H9 (cell line): ENCODE results near the gene HHLA2. TPM values are rescaled to one million over a fixed set of nuclear protein-coding genes. Genes with fewer than 3 reads are reported as not detected.

Experiments
- DNase-seq: peaks from one replicate; pipeline ENCODE4 v3.0.0-alpha.2; 2017
- H2AFZ ChIP-seq: one replicate; pipeline ENCODE4 v1.6.1; 2013; ENCODE audit warnings: mild to moderate bottlenecking, low read length, control low read depth, moderate library complexity
- H2AK5ac ChIP-seq: 2 replicates; pipeline ENCODE4 v1.6.1; 2013; ENCODE audit warnings: low read length, control low read depth, mixed read lengths; ENCODE audit not compliant: insufficient read length
- H2BK120ac ChIP-seq: one replicate; pipeline ENCODE4 v1.6.1; 2013; ENCODE audit warnings: low read depth, mild to moderate bottlenecking, low read length, control low read depth, inconsistent platforms; ENCODE audit not compliant: poor library complexity, severe bottlenecking
- H2BK12ac ChIP-seq: 2 replicates; pipeline ENCODE4 v1.6.1; 2013; ENCODE audit warnings: low read length, control low read depth, mixed read lengths, low read depth; ENCODE audit not compliant: insufficient read length
- H2BK15ac ChIP-seq: 2 replicates; pipeline ENCODE4 v1.6.1; 2013; ENCODE audit warnings: low read depth, low read length, control low read depth
- H2BK20ac ChIP-seq: one replicate; pipeline ENCODE4 v1.6.1; 2013; ENCODE audit warnings: low read depth, mild to moderate bottlenecking, low read length, control low read depth, inconsistent platforms; ENCODE audit not compliant: poor library complexity, severe bottlenecking
- H2BK5ac ChIP-seq: 2 replicates; pipeline ENCODE4 v1.6.1; 2013; ENCODE audit warnings: low read length, control low read depth, mixed read lengths; ENCODE audit not compliant: insufficient read length
- H3K14ac ChIP-seq: 2 replicates; pipeline ENCODE4 v1.6.1; 2013; ENCODE audit warnings: low read length, control low read depth; ENCODE audit not compliant: insufficient read depth
- H3K18ac ChIP-seq: 2 replicates; pipeline ENCODE4 v1.6.1; 2013; ENCODE audit warnings: low read depth, mild to moderate bottlenecking, mixed read lengths, low read length, control low read depth; ENCODE audit not compliant: insufficient read length
- H3K23ac ChIP-seq: 2 replicates; pipeline ENCODE4 v1.6.1; 2013; ENCODE audit warnings: low read length, control low read depth, mixed read lengths, low read depth; ENCODE audit not compliant: insufficient read length
- H3K23me2 ChIP-seq: 2 replicates; pipeline ENCODE4 v1.6.1; 2013; ENCODE audit warnings: low read depth, mild to moderate bottlenecking, mixed read lengths, low read length, control low read depth; ENCODE audit not compliant: insufficient read length, poor library complexity, severe bottlenecking
- H3K27ac ChIP-seq: 2 replicates; pipeline ENCODE4 v1.5.1; 2013; ENCODE audit warnings: low read length, control low read depth, mixed read lengths, low read depth; ENCODE audit not compliant: insufficient read length
- H3K27me3 ChIP-seq: 2 replicates; pipeline ENCODE4 v1.6.1; 2013; ENCODE audit warnings: low read length, control low read depth, inconsistent platforms; ENCODE audit not compliant: insufficient read depth
- H3K4ac ChIP-seq: 2 replicates; pipeline ENCODE4 v1.6.1; 2013; ENCODE audit warnings: low read depth, mild to moderate bottlenecking, control low read depth, inconsistent platforms, low read length, moderate library complexity
- H3K4me1 ChIP-seq: 2 replicates; pipeline ENCODE4 v1.6.1; 2013; ENCODE audit warnings: low read length, control low read depth, inconsistent platforms; ENCODE audit not compliant: insufficient read depth
- H3K4me2 ChIP-seq: 2 replicates; pipeline ENCODE4 v1.6.1; 2013; ENCODE audit warnings: low read length, control low read depth, mixed read lengths; ENCODE audit not compliant: insufficient read length, insufficient read depth
- H3K56ac ChIP-seq: 2 replicates; pipeline ENCODE4 v1.6.1; 2013; ENCODE audit warnings: low read depth, mild to moderate bottlenecking, mixed read lengths, low read length, control low read depth; ENCODE audit not compliant: insufficient read length
- H3K79me1 ChIP-seq: 2 replicates; pipeline ENCODE4 v1.6.1; 2013; ENCODE audit warnings: low read depth, mild to moderate bottlenecking, moderate library complexity, low read length, control low read depth, inconsistent platforms; ENCODE audit not compliant: insufficient read depth, poor library complexity, severe bottlenecking
- H3K79me2 ChIP-seq: 2 replicates; pipeline ENCODE4 v1.6.1; 2013; ENCODE audit warnings: low read length, control low read depth, inconsistent platforms; ENCODE audit not compliant: insufficient read depth
- H3K9ac ChIP-seq: 2 replicates; pipeline ENCODE4 v1.6.1; 2013; ENCODE audit warnings: low read length, control low read depth, mixed read lengths; ENCODE audit not compliant: insufficient read length; ENCODE audit errors: extremely low read depth
- H3K9me3 ChIP-seq: one replicate; pipeline ENCODE4 v1.6.1; 2013; ENCODE audit warnings: low read depth, low read length, inconsistent platforms; ENCODE audit not compliant: control insufficient read depth
- H3T11ph ChIP-seq: one replicate; pipeline ENCODE4 v1.6.1; 2013; ENCODE audit warnings: mild to moderate bottlenecking, low read length, control low read depth, inconsistent platforms
- H4K20me1 ChIP-seq: one replicate; pipeline ENCODE4 v1.6.1; 2013; ENCODE audit not compliant: control insufficient read depth, insufficient read length, insufficient read depth
- H4K5ac ChIP-seq: 2 replicates; pipeline ENCODE4 v1.6.1; 2013; ENCODE audit warnings: low read depth, mild to moderate bottlenecking, mixed read lengths, low read length, control low read depth; ENCODE audit not compliant: insufficient read length
- H4K8ac ChIP-seq: replicated peaks from 2 replicates; pipeline ENCODE4 v1.6.1; 2013; ENCODE audit warnings: low read length, control low read depth, mixed read lengths, low read depth; ENCODE audit not compliant: insufficient read length
- H4K91ac ChIP-seq: 2 replicates; pipeline ENCODE4 v1.6.1; 2013; ENCODE audit warnings: low read depth, mild to moderate bottlenecking, moderate library complexity, mixed read lengths, low read length, control low read depth; ENCODE audit not compliant: insufficient read length
- H3K27ac Mint-ChIP-seq, 3 experiments: 2 replicates in 2 of 3; 3 replicates in 1 of 3; pipeline ENCODE4 v1.8.0; 2020 to 2021; ENCODE audit warnings: mixed read lengths in 3 of 3, mild to moderate bottlenecking in 1 of 3, moderate library complexity in 1 of 3
- H3K27me3 Mint-ChIP-seq: 2 replicates; pipeline ENCODE4 v1.8.0; 2021; ENCODE audit warnings: low read depth, mild to moderate bottlenecking, moderate library complexity, mixed read lengths
- H3K36me3 Mint-ChIP-seq, 3 experiments: 2 replicates in 2 of 3; 3 replicates in 1 of 3; pipeline ENCODE4 v1.8.0; 2020 to 2021; ENCODE audit warnings: low read depth in 3 of 3, mixed read lengths in 3 of 3; ENCODE audit not compliant: insufficient read depth in 1 of 3
- H3K4me1 Mint-ChIP-seq, 2 experiments: 2 replicates each; pipeline ENCODE4 v1.8.0; 2020; ENCODE audit warnings: mixed read lengths in 2 of 2
- H3K4me3 Mint-ChIP-seq, 2 experiments: 2 replicates in 1 of 2; 3 replicates in 1 of 2; pipeline ENCODE4 v1.8.0; 2020 to 2021; ENCODE audit warnings: mild to moderate bottlenecking in 2 of 2, mixed read lengths in 2 of 2, moderate library complexity in 1 of 2
- H3K9me3 Mint-ChIP-seq, 2 experiments: 2 replicates in 1 of 2; 3 replicates in 1 of 2; pipeline ENCODE4 v1.8.0; 2020; ENCODE audit warnings: mild to moderate bottlenecking in 2 of 2, mixed read lengths in 2 of 2, moderate library complexity in 1 of 2
- WGBS: extraction: QIAGEN DNeasy Blood & Tissue Kit; methylation state at CpG from one replicate; pipeline ENCODE4 v1.1.7; 2013; ENCODE audit warnings: missing lambda C conversion rate, low lambda C conversion rate, mixed read lengths; ENCODE audit not compliant: insufficient read length; ENCODE audit errors: extremely low coverage; 5-methylcytosine and 5-hydroxymethylcytosine counted together
- total RNA-seq: library from RNA; stranded (reverse); gene quantifications from 2 replicates; pipeline ENCODE4 v1.2.1, GENCODE V29; 2021
- TF ChIP-seq, protein P1 (sequence below): fragments of 200-600 bp; sonication (generic); conservative IDR thresholded peaks from 3 replicates; pipeline ENCODE4 v1.8.0; 2021; ENCODE audit warnings: antibody characterized with exemption, mild to moderate bottlenecking

HHLA2 gene
- total RNA-seq, 1 experiment from 2014 or later, result not detected

DNA sequence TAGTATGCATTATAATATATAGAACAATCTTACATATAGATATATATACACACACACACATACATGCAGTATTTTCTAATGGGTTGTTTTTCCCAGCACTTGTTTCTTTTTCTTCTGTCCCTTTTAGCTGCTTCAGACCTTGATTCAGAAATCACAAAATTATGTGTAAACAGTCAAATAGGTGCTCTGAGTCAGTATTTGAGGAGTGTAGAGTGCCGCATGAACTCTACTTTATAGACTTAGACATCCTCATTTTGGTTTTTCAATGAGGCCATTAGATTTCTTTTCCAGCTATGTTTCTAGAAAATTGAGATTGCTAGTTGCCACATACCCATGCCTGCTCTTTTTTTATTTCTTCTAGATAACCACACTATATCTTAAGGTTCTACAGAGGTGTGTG, 58.2 kb downstream of the HHLA2 start:
- Histone ChIP-seq H3K18ac (no peak overlapping the region), H2BK15ac (no peak overlapping the region), H4K5ac (no peak overlapping the region), H3K4me2 (no peak overlapping the region), H2BK5ac (no peak overlapping the region), H3K27ac (no peak overlapping the region), H4K91ac (no peak overlapping the region), H3K4me1 (no peaks in the 10 kb centered on the region), H3K23ac (no peak overlapping the region), H3K9me3 (no peaks in the 10 kb centered on the region), H4K8ac (no peak overlapping the region), H3T11ph (no peak overlapping the region), H3K9ac (no peak overlapping the region), H2AFZ (no peak overlapping the region), H3K27me3 (no peaks in the 10 kb centered on the region), H2BK12ac (no peak overlapping the region), H4K20me1 (no peaks in the 10 kb centered on the region), H3K79me1 (no peaks in the 10 kb centered on the region), H3K56ac (no peak overlapping the region), H3K14ac (no peak overlapping the region), H2AK5ac (no peak overlapping the region), H2BK20ac (no peak overlapping the region), H3K79me2 (no peaks in the 10 kb centered on the region), H3K23me2 (no peaks in the 10 kb centered on the region), H3K4ac (no peak overlapping the region), H2BK120ac (no peak overlapping the region)
- Mint-ChIP-seq H3K4me1 (no peaks in the 10 kb centered on the region), H3K36me3 (no peaks in the 10 kb centered on the region; a peak in 1 of 7 replicates), H3K4me3 (no peak overlapping the region), H3K27me3 (no peaks in the 10 kb centered on the region), H3K9me3 (no peaks in the 10 kb centered on the region), H3K27ac (no peak overlapping the region)
- TF ChIP-seq, protein P1, sequence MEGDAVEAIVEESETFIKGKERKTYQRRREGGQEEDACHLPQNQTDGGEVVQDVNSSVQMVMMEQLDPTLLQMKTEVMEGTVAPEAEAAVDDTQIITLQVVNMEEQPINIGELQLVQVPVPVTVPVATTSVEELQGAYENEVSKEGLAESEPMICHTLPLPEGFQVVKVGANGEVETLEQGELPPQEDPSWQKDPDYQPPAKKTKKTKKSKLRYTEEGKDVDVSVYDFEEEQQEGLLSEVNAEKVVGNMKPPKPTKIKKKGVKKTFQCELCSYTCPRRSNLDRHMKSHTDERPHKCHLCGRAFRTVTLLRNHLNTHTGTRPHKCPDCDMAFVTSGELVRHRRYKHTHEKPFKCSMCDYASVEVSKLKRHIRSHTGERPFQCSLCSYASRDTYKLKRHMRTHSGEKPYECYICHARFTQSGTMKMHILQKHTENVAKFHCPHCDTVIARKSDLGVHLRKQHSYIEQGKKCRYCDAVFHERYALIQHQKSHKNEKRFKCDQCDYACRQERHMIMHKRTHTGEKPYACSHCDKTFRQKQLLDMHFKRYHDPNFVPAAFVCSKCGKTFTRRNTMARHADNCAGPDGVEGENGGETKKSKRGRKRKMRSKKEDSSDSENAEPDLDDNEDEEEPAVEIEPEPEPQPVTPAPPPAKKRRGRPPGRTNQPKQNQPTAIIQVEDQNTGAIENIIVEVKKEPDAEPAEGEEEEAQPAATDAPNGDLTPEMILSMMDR, result no peak
- DNase-seq, result no peak
- no CpG with 5 or more reads among the region's 1 CpG for WGBS
